Prostate gland (tissue), 2 donors: Measurements from ENCODE around the gene LRRC59.

Experiments used
- CTCF ChIP-seq, 4 experiments: fragments of 200-600 bp in 2 of 4; fragments of 450-650 bp in 2 of 4; sonication (generic) in 2 of 4; IDR thresholded peaks; 1 replicate in 3 of 4; 2 replicates in 1 of 4; pipeline ENCODE4 v1.5.1; 2016 to 2019; ENCODE audit warnings: antibody characterized with exemption in 4 of 4, mild to moderate bottlenecking in 2 of 4, moderate library complexity in 2 of 4
- POLR2AphosphoS5 ChIP-seq: sonication (generic); formaldehyde crosslinking; IDR thresholded peaks from one replicate; pipeline ENCODE4 v1.6.1; 2017; ENCODE audit warnings: antibody characterized with exemption

- TF ChIP-seq CTCF (IDR thresholded peaks at IDR 0.05): no peak
- no peak for TF ChIP-seq POLR2AphosphoS5
These were observed 32.2 kb downstream of the LRRC59 start for GRCh38 chr17:50365165-50365564.
